NOMO-1 treated with dmso at 0.1 percent for 144 hours (cell line): ENCODE results near the gene TRPM2.
"Not testable (repeated sequence)": the region's sequence is repeated elsewhere in the genome, so short reads cannot be mapped to it uniquely, and the experiment has no call there.

Experiments used
- DNase-seq: peaks from one replicate; lab custom pipeline; 2025; ENCODE audit not compliant: unreplicated experiment; lab: John Stamatoyannopoulos, UW

Gene TRPM2

GRCh38 chr21:44395260-44395659, 41.8 kb downstream of the TRPM2 start:
- no peak for DNase-seq

DNA sequence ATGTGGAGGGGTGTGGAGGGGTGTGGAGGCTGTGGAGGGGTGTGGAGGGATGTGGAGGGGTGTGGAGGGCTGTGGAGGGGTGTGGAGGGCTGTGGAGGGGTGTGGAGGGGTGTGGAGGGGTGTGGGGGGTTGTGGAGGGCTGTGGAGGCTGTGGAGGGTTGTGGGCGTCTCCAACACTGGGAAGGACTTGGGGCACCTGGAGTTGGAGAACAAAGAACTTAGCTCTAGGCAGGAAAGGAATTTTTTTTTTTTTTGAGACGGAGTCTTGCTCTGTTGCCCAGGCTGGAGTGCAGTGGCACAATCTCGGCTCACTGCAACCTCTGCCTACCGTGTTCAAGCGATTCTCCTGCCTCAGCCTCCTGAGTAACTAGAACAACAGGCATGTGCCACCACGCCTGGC, 43.4 kb downstream of the TRPM2 start:
- not testable (repeated sequence) for DNase-seq

GRCh38 chr21:44397431-44398031, 44.1 kb downstream of the TRPM2 start:
- no peak for DNase-seq

DNA sequence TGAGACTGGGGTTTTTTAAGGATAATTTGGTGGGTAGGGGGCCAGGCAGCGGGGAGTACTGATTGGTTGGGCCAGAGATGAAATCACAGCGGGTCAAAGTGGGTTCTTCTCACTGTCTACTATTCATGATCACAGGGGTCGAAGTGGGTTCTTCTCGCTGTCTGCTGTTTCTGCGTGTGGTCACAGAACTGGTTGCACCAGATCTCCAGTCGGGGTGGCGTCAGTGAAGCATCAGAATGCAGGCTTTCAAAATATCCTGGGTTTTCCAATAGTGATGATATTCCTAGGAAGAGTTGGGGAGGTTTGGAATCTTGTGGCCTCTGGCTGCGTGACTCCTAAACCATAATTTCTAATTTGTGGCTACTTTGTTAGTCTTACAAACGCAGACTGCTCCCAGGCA, 45.1 kb downstream of the TRPM2 start:
- DNase-seq, result no peak

GRCh38 chr21:44399151-44399954, 45.9 kb downstream of the TRPM2 start:
- no peak for DNase-seq

DNA sequence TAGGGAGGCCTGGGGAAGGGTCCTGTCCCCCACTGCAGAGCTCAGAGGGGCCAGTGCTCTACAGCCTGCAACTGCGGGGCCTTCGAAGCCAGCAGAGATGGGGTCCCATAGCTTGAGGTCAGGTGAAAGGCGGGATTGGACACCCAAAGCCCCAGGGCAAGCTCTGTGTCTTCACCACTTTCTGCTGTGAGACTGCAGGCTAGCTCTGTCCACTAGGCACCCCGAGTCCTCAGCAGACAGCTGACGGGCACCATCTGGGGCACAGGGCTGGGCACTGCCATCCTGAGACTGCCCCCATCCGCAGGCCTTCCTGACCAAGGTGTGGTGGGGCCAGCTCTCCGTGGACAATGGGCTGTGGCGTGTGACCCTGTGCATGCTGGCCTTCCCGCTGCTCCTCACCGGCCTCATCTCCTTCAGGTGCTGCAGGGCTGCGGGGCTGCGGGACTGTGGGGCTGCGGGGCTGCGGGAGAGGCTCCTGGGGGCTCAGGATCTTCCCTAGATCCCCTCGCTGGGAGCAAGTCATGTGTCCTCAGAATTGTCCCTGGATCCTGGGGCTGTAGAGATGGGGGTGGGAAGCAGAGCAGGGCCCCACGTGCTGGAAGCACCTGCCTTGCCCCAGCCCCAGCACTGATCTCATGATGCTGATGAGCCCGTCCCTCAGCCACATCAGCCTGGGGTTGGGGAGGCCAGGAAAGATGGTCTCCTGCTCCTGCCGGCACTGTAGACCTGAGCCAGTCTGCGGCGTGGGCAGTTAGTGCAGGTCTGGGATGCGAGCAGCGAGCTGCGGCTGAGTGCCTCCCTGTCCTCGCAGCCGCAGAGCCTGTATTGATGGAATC, 46.8 kb downstream of the TRPM2 start:
- DNase-seq, result no peak

DNA sequence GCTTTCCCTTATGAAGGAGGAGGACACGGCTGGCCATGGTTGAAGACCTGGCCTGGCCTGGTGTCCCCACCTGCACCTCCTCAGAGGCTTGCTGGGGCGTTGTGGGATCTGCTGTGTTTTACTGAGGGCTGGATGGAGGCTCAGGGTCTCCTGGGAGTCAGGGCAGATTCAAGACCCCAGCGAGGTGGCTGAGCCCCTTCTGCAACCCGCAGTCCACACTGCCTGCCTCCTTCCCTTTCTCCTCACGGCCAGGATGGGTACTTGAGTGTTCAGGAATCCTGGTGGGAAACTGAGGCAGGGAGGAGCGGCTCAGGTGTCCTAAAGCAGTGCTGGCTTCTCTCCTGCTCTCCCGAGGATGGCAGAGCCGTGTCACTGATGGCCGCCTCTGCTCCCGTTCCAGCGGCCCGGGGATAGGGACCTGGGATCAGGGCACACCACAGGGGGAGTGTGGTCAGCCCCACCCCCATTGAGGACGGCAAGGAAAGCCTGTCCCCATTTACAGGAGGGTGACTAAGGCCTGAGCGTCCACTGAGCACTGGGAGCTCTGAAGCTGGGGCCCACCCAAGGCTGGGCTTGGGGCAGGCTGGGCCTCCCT, 47.5 kb downstream of the TRPM2 start:
- DNase-seq, result no peak

DNA sequence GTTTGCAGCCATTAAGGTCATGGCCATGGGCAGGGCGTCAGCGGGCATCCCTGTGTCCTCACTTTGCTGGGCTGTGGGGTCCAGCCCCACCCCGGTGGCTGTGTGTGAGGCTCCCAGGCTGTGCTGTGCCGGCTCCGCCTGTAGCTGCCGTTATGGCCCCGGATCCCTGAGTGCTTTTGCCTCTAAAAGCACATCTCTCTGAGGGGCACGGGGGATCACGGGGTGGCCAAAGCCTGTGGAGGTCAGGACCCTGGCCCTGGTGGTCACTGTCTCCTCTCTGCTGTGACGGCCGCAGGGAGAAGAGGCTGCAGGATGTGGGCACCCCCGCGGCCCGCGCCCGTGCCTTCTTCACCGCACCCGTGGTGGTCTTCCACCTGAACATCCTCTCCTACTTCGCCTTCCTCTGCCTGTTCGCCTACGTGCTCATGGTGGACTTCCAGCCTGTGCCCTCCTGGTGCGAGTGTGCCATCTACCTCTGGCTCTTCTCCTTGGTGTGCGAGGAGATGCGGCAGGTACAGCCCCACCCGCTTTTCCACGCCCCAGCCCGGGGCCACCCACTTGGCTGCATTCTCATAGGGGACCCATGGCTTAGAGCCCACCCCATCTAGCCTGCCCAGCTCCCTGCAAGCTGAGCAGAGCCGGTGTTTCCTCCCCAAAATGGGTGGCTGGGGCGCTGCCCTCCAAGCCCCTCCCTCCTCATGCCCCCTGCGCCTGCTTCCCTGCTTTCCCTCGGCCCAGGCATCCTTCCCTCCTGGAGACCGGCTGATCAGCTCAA, 48.2 kb downstream of the TRPM2 start:
- no peak for DNase-seq

- no peak for DNase-seq
Measured at GRCh38 chr21:44402323-44403105, 49.1 kb downstream of the TRPM2 start.

GRCh38 chr21:44403106-44404020, 49.9 kb downstream of the TRPM2 start:
- DNase-seq, result no peak

DNA sequence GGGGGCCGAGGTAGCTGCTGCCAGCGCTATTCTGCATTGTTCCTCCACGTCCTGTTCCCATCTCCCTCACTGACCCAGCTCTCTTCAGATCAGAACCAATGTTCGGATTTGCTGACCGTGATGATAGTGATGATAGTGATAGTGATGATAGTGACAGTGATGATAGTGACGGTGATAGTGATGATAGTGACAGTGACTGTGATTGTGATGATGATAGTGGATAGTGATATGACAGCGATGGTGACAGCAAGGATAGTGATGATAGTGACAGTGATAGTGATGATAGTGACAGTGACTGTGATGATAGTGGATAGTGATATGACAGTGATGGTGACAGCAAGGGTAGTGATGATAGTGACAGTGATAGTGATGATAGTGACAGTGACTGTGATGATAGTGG, 51.1 kb downstream of the TRPM2 start:
- DNase-seq, result not testable (repeated sequence)

DNA sequence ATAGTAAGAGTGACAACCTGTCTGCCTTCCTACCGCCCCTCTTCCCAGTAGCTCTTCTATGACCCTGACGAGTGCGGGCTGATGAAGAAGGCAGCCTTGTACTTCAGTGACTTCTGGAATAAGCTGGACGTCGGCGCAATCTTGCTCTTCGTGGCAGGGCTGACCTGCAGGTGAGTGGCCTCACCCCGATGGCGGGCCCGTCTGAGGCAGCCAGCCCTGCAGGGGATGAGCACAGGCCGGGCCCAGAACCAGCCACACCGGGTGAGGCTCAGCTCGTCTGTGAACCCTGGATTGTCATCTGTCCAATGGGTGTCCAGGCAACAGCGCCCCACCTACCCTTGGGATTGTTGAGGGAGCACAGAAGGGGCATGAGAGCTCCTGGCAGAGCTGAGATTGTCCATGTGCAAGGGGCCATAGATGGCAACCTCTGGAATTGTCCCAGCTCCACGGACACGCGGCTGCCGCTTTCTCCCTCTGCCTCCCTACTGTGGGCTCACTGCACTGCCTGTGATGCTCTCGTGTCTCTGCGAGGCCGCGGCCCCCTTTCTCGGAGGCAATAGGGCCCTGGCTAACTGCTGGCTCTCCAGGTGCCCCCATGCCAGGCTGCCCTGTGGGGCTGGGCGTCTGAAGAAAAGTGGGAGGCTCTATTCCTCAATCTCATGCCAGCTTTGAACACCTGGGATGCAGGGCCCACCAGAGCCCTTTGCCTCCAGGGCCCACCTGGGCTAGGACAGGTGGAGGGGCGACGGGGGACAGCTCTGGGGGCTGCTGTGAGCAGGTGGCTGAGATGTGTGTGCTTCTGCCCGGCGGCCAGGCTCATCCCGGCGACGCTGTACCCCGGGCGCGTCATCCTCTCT, 51.9 kb downstream of the TRPM2 start:
- no peak for DNase-seq

DNA sequence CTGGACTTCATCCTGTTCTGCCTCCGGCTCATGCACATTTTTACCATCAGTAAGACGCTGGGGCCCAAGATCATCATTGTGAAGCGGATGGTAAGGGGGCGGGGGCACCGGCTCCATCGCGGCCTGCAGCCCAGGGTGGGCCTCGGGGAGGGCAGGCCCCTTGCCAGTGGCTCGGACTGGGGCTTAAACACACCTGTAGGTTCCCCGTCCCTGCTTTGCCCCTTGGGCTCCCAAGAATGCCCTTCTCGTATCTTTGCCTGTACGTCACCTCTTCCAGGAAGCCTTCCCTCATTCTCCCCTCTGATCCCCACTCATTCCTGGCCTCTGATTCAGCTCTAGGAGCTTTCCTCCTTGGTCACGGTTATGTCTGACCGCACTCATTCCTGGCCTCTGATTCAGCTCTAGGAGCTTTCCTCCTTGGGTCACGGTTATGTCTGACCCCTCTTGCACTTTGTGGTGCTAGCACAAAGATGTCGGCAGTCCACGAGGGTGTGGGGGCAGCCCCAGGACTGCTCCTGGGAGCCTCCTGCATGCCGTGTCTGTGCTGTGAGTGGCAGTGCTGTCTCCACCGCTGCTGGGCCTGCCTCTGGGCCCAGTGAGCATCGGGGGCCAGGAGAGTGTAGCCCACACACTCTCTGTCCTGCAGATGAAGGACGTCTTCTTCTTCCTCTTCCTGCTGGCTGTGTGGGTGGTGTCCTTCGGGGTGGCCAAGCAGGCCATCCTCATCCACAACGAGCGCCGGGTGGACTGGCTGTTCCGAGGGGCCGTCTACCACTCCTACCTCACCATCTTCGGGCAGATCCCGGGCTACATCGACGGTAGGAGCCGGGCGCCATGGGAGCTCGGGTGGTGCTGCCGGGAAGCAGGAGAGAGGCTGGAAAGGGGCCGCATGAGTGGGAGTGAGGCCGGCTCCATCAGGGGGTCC, 52.8 kb downstream of the TRPM2 start:
- DNase-seq, result no peak

GRCh38 chr21:44406953-44407352, 53.5 kb downstream of the TRPM2 start:
- DNase-seq, result no peak

GRCh38 chr21:44407493-44407892, 54.1 kb downstream of the TRPM2 start:
- DNase-seq, result no peak

- DNase-seq, result no peak
Measured at GRCh38 chr21:44408226-44408625, 54.8 kb downstream of the TRPM2 start.
